Calu3 (cell line): Measurements from ENCODE around the gene CFAP20DC. TPM values are rescaled to one million over a fixed set of nuclear protein-coding genes. Genes with fewer than 3 reads are reported as not detected.

Experiments
- BruUV-seq: library from RNA; stranded (reverse); fragments of 400-500 nt; replicated peaks from 2 replicates; lab custom pipeline; 2021; lab: Mats Ljungman, UMichigan
- CTCF ChIA-PET: fragments of 300-600 bp; sonication (Branson Sonifier 250); formaldehyde crosslinking; loops from one replicate; lab custom pipeline; 2022; ENCODE audit warnings: antibody characterized with exemption; lab: Charles Lee
- DNase-seq: peaks from one replicate; pipeline ENCODE4 v3.0.0; 2022
- H3K27ac Mint-ChIP-seq: one replicate; pipeline ENCODE4 v1.8.0; 2022; ENCODE audit warnings: mixed read lengths; ENCODE audit not compliant: unreplicated experiment
- H3K27me3 Mint-ChIP-seq: one replicate; pipeline ENCODE4 v1.8.0; 2022; ENCODE audit warnings: mixed read lengths; ENCODE audit not compliant: unreplicated experiment
- H3K36me3 Mint-ChIP-seq: one replicate; pipeline ENCODE4 v1.8.0; 2022; ENCODE audit warnings: mild to moderate bottlenecking, moderate library complexity, mixed read lengths; ENCODE audit not compliant: insufficient read depth, unreplicated experiment
- H3K4me1 Mint-ChIP-seq: one replicate; pipeline ENCODE4 v1.8.0; 2022; ENCODE audit warnings: mild to moderate bottlenecking, low read depth, mixed read lengths; ENCODE audit not compliant: unreplicated experiment
- H3K4me3 Mint-ChIP-seq: one replicate; pipeline ENCODE4 v1.8.0; 2022; ENCODE audit warnings: mild to moderate bottlenecking, low read depth, moderate library complexity, mixed read lengths; ENCODE audit not compliant: unreplicated experiment
- H3K9me3 Mint-ChIP-seq: one replicate; pipeline ENCODE4 v1.8.0; 2022; ENCODE audit warnings: low read depth, mixed read lengths; ENCODE audit not compliant: unreplicated experiment
- intact Hi-C: fragments of 100-400 bp; cut with micrococcal nuclease; formaldehyde crosslinking; loops from one replicate; pipeline ENCODE4 v1.10.0; 2022; ENCODE audit not compliant: unreplicated experiment
- total RNA-seq: library from RNA; stranded (reverse); gene quantifications from 2 replicates; pipeline ENCODE4 v1.2.3, GENCODE V29; 2022
- TF ChIP-seq, protein P1 (sequence below): fragments of 200-600 bp; IDR thresholded peaks from one replicate; pipeline ENCODE4 v1.8.0; 2022; ENCODE audit warnings: antibody characterized with exemption; ENCODE audit not compliant: unreplicated experiment

CFAP20DC gene
- total RNA-seq, 1 experiment from 2014 or later, result 5.8 TPM

DNA sequence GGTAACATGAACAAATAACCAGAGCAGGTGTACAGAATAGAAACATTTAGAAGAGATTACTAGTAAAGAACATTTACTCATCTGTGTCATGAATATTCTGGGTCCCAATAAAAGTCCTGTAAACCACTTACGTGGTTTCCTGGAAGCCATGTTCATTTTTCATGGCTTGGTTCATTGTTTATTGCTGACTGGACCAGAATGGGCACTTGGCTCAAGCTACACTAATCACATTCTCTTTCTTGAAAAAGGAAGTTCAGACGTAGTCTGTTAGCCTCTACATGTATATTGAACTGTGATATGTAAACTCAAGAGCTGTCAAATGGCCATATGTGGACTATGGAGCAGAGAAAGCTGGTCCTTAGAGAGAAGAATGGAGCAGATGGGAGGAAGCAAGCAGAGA, 244.9 kb downstream of the CFAP20DC start:
- Mint-ChIP-seq H3K36me3 (no peaks in the 10 kb centered on the region), H3K9me3 (peaks cover 2% of the 10 kb centered on the region), H3K4me1 (no peaks in the 10 kb centered on the region), H3K27me3 (no peaks in the 10 kb centered on the region), H3K27ac (no peak overlapping the region), H3K4me3 (no peak overlapping the region)
- no TSS peak for BruUV-seq
- intact Hi-C loops, result no loop called here
- TF ChIP-seq, protein P1, sequence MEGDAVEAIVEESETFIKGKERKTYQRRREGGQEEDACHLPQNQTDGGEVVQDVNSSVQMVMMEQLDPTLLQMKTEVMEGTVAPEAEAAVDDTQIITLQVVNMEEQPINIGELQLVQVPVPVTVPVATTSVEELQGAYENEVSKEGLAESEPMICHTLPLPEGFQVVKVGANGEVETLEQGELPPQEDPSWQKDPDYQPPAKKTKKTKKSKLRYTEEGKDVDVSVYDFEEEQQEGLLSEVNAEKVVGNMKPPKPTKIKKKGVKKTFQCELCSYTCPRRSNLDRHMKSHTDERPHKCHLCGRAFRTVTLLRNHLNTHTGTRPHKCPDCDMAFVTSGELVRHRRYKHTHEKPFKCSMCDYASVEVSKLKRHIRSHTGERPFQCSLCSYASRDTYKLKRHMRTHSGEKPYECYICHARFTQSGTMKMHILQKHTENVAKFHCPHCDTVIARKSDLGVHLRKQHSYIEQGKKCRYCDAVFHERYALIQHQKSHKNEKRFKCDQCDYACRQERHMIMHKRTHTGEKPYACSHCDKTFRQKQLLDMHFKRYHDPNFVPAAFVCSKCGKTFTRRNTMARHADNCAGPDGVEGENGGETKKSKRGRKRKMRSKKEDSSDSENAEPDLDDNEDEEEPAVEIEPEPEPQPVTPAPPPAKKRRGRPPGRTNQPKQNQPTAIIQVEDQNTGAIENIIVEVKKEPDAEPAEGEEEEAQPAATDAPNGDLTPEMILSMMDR, result no peak
- no peak for DNase-seq
- CTCF ChIA-PET, result no interaction called here

DNA sequence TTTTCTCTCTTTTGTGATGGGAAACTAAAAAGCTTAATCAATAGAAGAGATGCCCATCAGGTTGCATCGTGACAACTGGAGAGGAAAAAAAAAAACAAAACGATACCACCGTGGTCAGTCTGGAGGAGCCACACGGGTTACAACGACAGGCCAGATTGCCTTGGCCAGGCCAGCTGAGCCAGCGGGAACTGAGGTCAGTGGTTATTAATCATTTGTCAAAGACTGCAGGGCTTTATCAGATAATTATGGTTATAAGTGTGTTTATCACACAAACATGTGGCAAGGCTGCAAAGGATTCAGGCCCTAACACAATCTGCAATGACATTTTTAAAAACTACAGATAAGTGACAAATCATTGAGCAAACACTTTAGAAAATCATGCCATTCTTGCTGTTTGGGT, 248.3 kb downstream of the CFAP20DC start:
- no peaks in the 10 kb centered on the region for H3K4me1 Mint-ChIP-seq
- CTCF ChIA-PET, result no interaction called here
- H3K4me3 Mint-ChIP-seq, result no peak overlapping the region
- H3K27ac Mint-ChIP-seq, result no peak overlapping the region
- H3K36me3 Mint-ChIP-seq, result no peaks in the 10 kb centered on the region
- TF ChIP-seq, protein P1, result no peak
- intact Hi-C loops, result no loop called here
- H3K9me3 Mint-ChIP-seq, result no peaks in the 10 kb centered on the region
- BruUV-seq, result no TSS peak
- no peaks in the 10 kb centered on the region for H3K27me3 Mint-ChIP-seq
- DNase-seq, result no peak

DNA sequence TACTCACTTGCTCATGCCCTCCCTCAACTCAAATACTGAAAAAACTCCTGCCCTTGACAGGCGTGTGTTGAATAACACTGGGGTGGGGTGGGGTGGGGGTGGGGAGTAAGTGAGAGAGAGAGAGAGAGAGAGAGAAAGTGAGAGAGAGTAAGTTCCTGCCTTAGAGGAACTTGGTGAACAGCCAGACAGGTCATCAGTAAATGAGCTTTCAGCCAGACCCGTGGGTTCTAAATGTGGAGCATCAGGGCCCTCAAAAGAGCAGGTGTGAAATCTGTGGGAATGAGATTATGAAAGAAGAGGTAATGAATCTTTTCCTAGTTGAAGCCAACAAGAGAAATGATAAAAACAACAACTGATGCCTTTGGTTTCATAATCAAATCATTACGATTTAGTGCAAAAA, 248.9 kb downstream of the CFAP20DC start:
- H3K9me3 Mint-ChIP-seq, result no peaks in the 10 kb centered on the region
- DNase-seq, result no peak
- intact Hi-C loops, result no loop called here
- no peaks in the 10 kb centered on the region for H3K36me3 Mint-ChIP-seq
- BruUV-seq, result no TSS peak
- no peak overlapping the region for H3K4me3 Mint-ChIP-seq
- CTCF ChIA-PET, result no interaction called here
- H3K27ac Mint-ChIP-seq, result no peak overlapping the region
- TF ChIP-seq, protein P1, result no peak
- H3K4me1 Mint-ChIP-seq, result no peaks in the 10 kb centered on the region
- no peaks in the 10 kb centered on the region for H3K27me3 Mint-ChIP-seq

DNA sequence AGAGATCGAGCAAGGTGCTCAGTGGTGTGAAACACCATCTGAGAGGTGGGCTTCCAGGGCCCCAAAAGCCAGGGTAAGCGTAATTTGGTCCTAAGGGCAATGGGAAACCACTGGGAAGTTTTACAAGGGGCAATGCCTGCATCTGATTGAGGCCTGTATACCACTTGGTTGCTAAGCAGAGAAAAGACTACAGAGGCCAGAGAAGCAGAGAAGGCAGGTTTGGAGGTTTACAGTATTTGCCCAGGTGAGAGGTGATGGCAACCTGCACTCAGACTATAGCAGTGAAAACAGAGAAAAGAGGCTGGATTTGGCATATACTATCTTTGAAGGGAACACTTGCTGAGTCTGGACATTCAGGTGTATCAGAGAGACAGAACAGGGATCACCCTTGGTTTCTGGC, 249.8 kb downstream of the CFAP20DC start:
- H3K27me3 Mint-ChIP-seq, result no peaks in the 10 kb centered on the region
- no peak for DNase-seq
- no peaks in the 10 kb centered on the region for H3K4me1 Mint-ChIP-seq
- TF ChIP-seq, protein P1, result no peak
- intact Hi-C loops, result no loop called here
- H3K27ac Mint-ChIP-seq, result no peak overlapping the region
- no TSS peak for BruUV-seq
- no peaks in the 10 kb centered on the region for H3K9me3 Mint-ChIP-seq
- H3K4me3 Mint-ChIP-seq, result no peak overlapping the region
- CTCF ChIA-PET, result interaction anchor here (0.7 kb wide), 1 partner anchor 589 kb away, joined by 3 read pairs; no protein-coding TSS in a partner anchor
- H3K36me3 Mint-ChIP-seq, result no peaks in the 10 kb centered on the region
